C4-2B (cell line): ENCODE measurements around the gene TALDO1.

Experiments
- ZFX ChIP-seq: fragments of 450-650 bp; IDR thresholded peaks from 2 replicates; pipeline ENCODE4 v1.6.1; 2017
- TF ChIP-seq, protein P1 (sequence below): fragments of 450-650 bp; conservative IDR thresholded peaks from 2 replicates; pipeline ENCODE4 v1.5.1; 2017; ENCODE audit warnings: mild to moderate bottlenecking

DNA sequence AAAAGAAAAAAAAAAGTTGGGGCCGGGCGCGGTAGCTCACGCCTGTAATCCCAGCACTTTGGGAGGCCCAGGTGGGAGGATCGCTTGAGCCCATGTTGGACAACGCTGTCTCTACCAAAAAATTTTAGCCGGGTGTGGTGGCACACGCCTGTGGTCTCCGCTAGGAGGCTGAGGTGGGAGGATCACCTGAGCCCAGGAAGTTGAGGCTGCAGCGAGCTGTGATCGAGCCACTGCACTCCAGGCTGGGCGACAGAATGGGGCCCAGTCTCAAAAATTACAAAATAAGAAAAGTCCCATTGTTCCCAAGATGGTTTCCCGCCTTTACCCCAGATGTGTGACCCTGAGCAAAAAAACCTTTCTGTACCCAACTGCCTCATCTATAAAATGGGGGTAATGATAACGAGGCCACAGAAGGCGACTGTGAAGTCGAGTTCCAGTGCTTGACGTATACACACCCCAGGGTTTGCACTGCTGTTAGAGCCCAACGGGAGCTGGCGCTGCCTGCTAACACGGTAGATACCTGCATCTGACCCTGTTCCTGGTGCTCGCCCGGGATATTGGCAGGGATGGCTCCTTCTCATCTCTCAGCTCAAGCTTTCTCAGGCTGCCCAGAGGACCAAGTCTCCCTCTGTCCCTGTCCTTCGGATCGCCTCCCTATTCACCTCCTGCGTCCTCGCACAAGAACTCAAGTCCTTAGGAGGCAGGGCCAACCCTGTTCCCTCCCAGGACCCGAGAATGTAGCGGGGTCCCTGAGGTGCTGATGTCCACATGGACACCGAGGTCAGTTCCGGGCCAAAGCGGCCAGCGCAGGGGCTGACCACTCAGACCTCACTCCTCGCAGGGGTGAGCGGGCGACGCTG lies 61.4 kb downstream of the TALDO1 start:
- TF ChIP-seq, protein P1, sequence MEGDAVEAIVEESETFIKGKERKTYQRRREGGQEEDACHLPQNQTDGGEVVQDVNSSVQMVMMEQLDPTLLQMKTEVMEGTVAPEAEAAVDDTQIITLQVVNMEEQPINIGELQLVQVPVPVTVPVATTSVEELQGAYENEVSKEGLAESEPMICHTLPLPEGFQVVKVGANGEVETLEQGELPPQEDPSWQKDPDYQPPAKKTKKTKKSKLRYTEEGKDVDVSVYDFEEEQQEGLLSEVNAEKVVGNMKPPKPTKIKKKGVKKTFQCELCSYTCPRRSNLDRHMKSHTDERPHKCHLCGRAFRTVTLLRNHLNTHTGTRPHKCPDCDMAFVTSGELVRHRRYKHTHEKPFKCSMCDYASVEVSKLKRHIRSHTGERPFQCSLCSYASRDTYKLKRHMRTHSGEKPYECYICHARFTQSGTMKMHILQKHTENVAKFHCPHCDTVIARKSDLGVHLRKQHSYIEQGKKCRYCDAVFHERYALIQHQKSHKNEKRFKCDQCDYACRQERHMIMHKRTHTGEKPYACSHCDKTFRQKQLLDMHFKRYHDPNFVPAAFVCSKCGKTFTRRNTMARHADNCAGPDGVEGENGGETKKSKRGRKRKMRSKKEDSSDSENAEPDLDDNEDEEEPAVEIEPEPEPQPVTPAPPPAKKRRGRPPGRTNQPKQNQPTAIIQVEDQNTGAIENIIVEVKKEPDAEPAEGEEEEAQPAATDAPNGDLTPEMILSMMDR: no peak; the same call in 1 of the 2 replicates
- no peak for TF ChIP-seq ZFX
